NCI-H1436 treated with DMSO at 0.1 percent for 48 hours (cell line): ENCODE data around the gene SCFD1.
"Not testable (repeated sequence)": the region's sequence is repeated elsewhere in the genome, so short reads cannot be mapped to it uniquely, and the experiment has no call there.

ENCODE experiments used
- DNase-seq: peaks from one replicate; lab custom pipeline; 2025; lab: John Stamatoyannopoulos, UW

SCFD1 gene

GRCh38 chr14:30610787-30611343 lies 11.3 kb upstream of the SCFD1 start:
- peak; percentile 57 for DNase-seq

- DNase-seq = no peak
Observed at GRCh38 chr14:30614155-30614554, 8.0 kb upstream of the SCFD1 start.

- no peak for DNase-seq
Observed at GRCh38 chr14:30620178-30620577, 1.9 kb upstream of the SCFD1 start.

GRCh38 chr14:30621354-30621939 lies 672 bp upstream of the SCFD1 start:
- no peak for DNase-seq

- DNase-seq = no peak
Observed at GRCh38 chr14:30623412-30624131, 1.5 kb downstream of the SCFD1 start.

- no peak for DNase-seq
Observed at GRCh38 chr14:30624132-30624423, 2.0 kb downstream of the SCFD1 start.

- DNase-seq = no peak
Observed at GRCh38 chr14:30625533-30625932, 3.4 kb downstream of the SCFD1 start.

GRCh38 chr14:30629432-30629831 lies 7.3 kb downstream of the SCFD1 start:
- not testable (repeated sequence) for DNase-seq

- no peak for DNase-seq
Observed at GRCh38 chr14:30630248-30630647, 8.1 kb downstream of the SCFD1 start.

GRCh38 chr14:30632730-30633129 lies 10.6 kb downstream of the SCFD1 start:
- DNase-seq = no peak

GRCh38 chr14:30638926-30639325 lies 16.8 kb downstream of the SCFD1 start:
- DNase-seq = no peak

GRCh38 chr14:30641207-30641606 lies 19.1 kb downstream of the SCFD1 start:
- DNase-seq = no peak

- not testable (repeated sequence) for DNase-seq
Observed at GRCh38 chr14:30644462-30644861, 22.3 kb downstream of the SCFD1 start.

- no peak for DNase-seq
Observed at GRCh38 chr14:30645600-30645999, 23.5 kb downstream of the SCFD1 start.

GRCh38 chr14:30648471-30648870 lies 26.4 kb downstream of the SCFD1 start:
- DNase-seq = no peak

GRCh38 chr14:30651937-30652336 lies 29.8 kb downstream of the SCFD1 start:
- DNase-seq = no peak

GRCh38 chr14:30655124-30655523 lies 33.0 kb downstream of the SCFD1 start:
- DNase-seq = no peak

- no peak for DNase-seq
Observed at GRCh38 chr14:30655658-30656057, 33.5 kb downstream of the SCFD1 start.

GRCh38 chr14:30656190-30656632 lies 34.1 kb downstream of the SCFD1 start:
- DNase-seq = no peak

- no peak for DNase-seq
Observed at GRCh38 chr14:30657050-30657449, 34.9 kb downstream of the SCFD1 start.

- DNase-seq = no peak
Observed at GRCh38 chr14:30657606-30658163, 35.6 kb downstream of the SCFD1 start.

- no peak for DNase-seq
Observed at GRCh38 chr14:30658645-30659044, 36.5 kb downstream of the SCFD1 start.

- no peak for DNase-seq
Observed at GRCh38 chr14:30669594-30669993, 47.5 kb downstream of the SCFD1 start.
